Brain microvascular endothelial cell (primary cell): ENCODE results near the gene YBX2.
"Not testable (repeated sequence)": the region's sequence is repeated elsewhere in the genome, so short reads cannot be mapped to it uniquely, and the experiment has no call there.

Experiments
- DNase-seq: peaks from one replicate; pipeline ENCODE4 v3.0.0-alpha.2; 2020
- H3K27ac ChIP-seq: fragments of 250-450 bp; sonication (Bioruptor Pico); 2 replicates; pipeline ENCODE4 v1.5.1; 2020; ENCODE audit warnings: mild to moderate bottlenecking, moderate library complexity
- H3K27me3 ChIP-seq: fragments of 250-450 bp; sonication (Bioruptor Pico); replicated peaks from 2 replicates; pipeline ENCODE4 v1.5.1; 2020; ENCODE audit warnings: mild to moderate bottlenecking
- H3K36me3 ChIP-seq: fragments of 250-450 bp; sonication (Bioruptor Pico); replicated peaks from 2 replicates; pipeline ENCODE4 v1.5.1; 2020; ENCODE audit warnings: mild to moderate bottlenecking
- H3K4me3 ChIP-seq: 2 replicates; pipeline ENCODE4 v1.5.1; 2011; ENCODE audit warnings: low read depth, mild to moderate bottlenecking, control low read depth, low read length, moderate library complexity
- CTCF ChIP-seq: IDR thresholded peaks from 2 replicates; pipeline ENCODE4 v1.5.1; 2011; ENCODE audit warnings: low read depth, mild to moderate bottlenecking, moderate library complexity, low read length, control low read depth, inconsistent platforms; ENCODE audit errors: missing control alignments
- in situ Hi-C: cut with HindIII; loops from 2 replicates; pipeline ENCODE4 v1.10.0; 2017; ENCODE audit warnings: low sequenced_read_pairs, low pct_ligation_motif_present

YBX2 gene

DNA sequence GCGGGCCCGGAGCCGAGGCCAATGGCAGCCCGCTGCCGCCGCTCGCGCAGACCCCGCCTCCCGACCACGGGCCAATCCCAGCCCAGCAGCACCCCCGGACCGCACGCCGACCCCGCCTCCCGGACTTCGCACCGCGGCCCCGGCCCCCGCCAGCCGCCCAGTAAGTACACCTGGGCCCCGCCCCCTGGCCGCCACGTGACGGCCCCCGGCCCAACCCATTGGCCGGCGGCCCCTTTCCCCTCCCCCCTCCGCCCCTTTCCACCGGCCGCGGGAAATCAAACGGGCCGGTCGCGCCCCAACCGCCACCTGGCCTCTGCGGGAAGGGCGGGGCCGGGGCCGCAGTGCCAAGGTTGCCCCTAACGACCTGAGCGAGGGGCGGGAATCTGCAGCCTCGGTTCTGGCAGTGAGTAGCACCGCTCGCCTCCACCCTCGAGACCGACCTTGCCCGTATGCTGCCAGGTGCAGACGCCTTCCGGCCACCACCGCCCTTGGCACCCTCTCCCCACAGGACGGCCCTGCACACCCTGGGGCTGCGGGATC is at the start of gene YBX2:
TSS of gene YBX2 (minus strand) at position 26 of the 540 bp plus-strand sequence. CDS start 139 bp downstream, outside the sequence.
- Histone ChIP-seq H3K27ac (no peak within 1 kb of the TSS), H3K4me3 (peak within 1 kb of the TSS; percentile 9), H3K27me3 (peaks cover 49% of the 10 kb centered on the region), H3K36me3 (no peaks in the 10 kb centered on the region)
- no peak for DNase-seq
- TF ChIP-seq CTCF = no peak
- in situ Hi-C loops = no loop called here

DNA sequence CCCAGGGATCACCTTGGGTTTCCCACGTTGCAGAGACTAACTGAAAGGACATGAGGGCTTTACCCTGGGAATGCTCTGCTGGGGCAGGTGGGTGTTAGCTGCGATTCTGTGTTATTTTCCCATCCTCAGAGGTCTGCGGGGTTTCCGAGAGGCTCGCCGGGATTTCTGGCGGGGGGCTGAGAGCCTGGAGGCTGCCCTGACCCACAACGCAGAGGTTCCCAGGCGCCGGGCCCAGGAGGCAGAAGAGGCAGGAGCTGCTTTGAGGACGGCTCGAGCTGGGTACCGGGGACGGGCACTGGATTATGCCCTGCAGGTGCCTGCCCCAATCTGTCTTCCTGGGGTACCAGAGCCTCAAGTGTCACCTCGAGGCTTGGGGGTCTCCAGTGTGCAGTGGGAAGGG is 48.8 kb upstream of the YBX2 start:
- no peaks in the 10 kb centered on the region for H3K27me3 ChIP-seq
- no peak for DNase-seq
- no peak for TF ChIP-seq CTCF
- H3K36me3 ChIP-seq = no peaks in the 10 kb centered on the region
- in situ Hi-C loops = no loop called here
- H3K4me3 ChIP-seq = no peak overlapping the region
- no peak overlapping the region for H3K27ac ChIP-seq

- Histone ChIP-seq H3K27ac (no peak overlapping the region), H3K36me3 (no peaks in the 10 kb centered on the region), H3K4me3 (no peak overlapping the region), H3K27me3 (no peaks in the 10 kb centered on the region)
- in situ Hi-C loops = no loop called here
- TF ChIP-seq CTCF = no peak
- no peak for DNase-seq
Measured at GRCh38 chr17:7341842-7342241, 47.4 kb upstream of the YBX2 start.

GRCh38 chr17:7340179-7340578 is 45.7 kb upstream of the YBX2 start:
- Histone ChIP-seq H3K36me3 (no peaks in the 10 kb centered on the region), H3K27me3 (no peaks in the 10 kb centered on the region), H3K4me3 (no peak overlapping the region), H3K27ac (no peak overlapping the region)
- no peak for TF ChIP-seq CTCF
- in situ Hi-C loops = no loop called here
- no peak for DNase-seq

- H3K4me3 ChIP-seq, H3K27me3 ChIP-seq, H3K27ac ChIP-seq, H3K36me3 ChIP-seq, in situ Hi-C loops, DNase-seq: not testable (repeated sequence)
Measured at GRCh38 chr17:7337600-7337999, 43.2 kb upstream of the YBX2 start.

- Histone ChIP-seq H3K27me3 (no peaks in the 10 kb centered on the region), H3K36me3 (no peaks in the 10 kb centered on the region), H3K4me3 (no peak within 1 kb of the TSS), H3K27ac (no peak within 1 kb of the TSS)
- no peak for TF ChIP-seq CTCF
- no peak for DNase-seq
- in situ Hi-C loops = no loop called here
Measured at GRCh38 chr17:7336240-7337175, 42.1 kb upstream of the YBX2 start, which contains the start of gene ACAP1. ACAP1 (plus strand) TSS chr17:7336529; CDS start chr17:7336735, 206 bp downstream.

- in situ Hi-C loops, H3K36me3 ChIP-seq, H3K27me3 ChIP-seq, H3K27ac ChIP-seq, DNase-seq, H3K4me3 ChIP-seq: not testable (repeated sequence)
Measured at GRCh38 chr17:7335765-7336164, 41.3 kb upstream of the YBX2 start.
